Calu3 (cell line): ENCODE data around the gene AKR1E2. TPM values are rescaled to one million over a fixed set of nuclear protein-coding genes. Genes with fewer than 3 reads are reported as not detected.

Source experiments
- BruUV-seq: library from RNA; stranded (reverse); fragments of 400-500 nt; replicated peaks from 2 replicates; lab custom pipeline; 2021; lab: Mats Ljungman, UMichigan
- CTCF ChIA-PET: fragments of 300-600 bp; sonication (Branson Sonifier 250); formaldehyde crosslinking; loops from one replicate; lab custom pipeline; 2022; ENCODE audit warnings: antibody characterized with exemption; lab: Charles Lee
- DNase-seq: peaks from one replicate; pipeline ENCODE4 v3.0.0; 2022
- H3K27ac Mint-ChIP-seq: one replicate; pipeline ENCODE4 v1.8.0; 2022; ENCODE audit warnings: mixed read lengths; ENCODE audit not compliant: unreplicated experiment
- H3K27me3 Mint-ChIP-seq: one replicate; pipeline ENCODE4 v1.8.0; 2022; ENCODE audit warnings: mixed read lengths; ENCODE audit not compliant: unreplicated experiment
- H3K36me3 Mint-ChIP-seq: one replicate; pipeline ENCODE4 v1.8.0; 2022; ENCODE audit warnings: mild to moderate bottlenecking, moderate library complexity, mixed read lengths; ENCODE audit not compliant: insufficient read depth, unreplicated experiment
- H3K4me1 Mint-ChIP-seq: one replicate; pipeline ENCODE4 v1.8.0; 2022; ENCODE audit warnings: mild to moderate bottlenecking, low read depth, mixed read lengths; ENCODE audit not compliant: unreplicated experiment
- H3K4me3 Mint-ChIP-seq: one replicate; pipeline ENCODE4 v1.8.0; 2022; ENCODE audit warnings: mild to moderate bottlenecking, low read depth, moderate library complexity, mixed read lengths; ENCODE audit not compliant: unreplicated experiment
- H3K9me3 Mint-ChIP-seq: one replicate; pipeline ENCODE4 v1.8.0; 2022; ENCODE audit warnings: low read depth, mixed read lengths; ENCODE audit not compliant: unreplicated experiment
- intact Hi-C: fragments of 100-400 bp; cut with micrococcal nuclease; formaldehyde crosslinking; loops from one replicate; pipeline ENCODE4 v1.10.0; 2022; ENCODE audit not compliant: unreplicated experiment
- total RNA-seq: library from RNA; stranded (reverse); gene quantifications from 2 replicates; pipeline ENCODE4 v1.2.3, GENCODE V29; 2022
- TF ChIP-seq, protein P1 (sequence below): fragments of 200-600 bp; IDR thresholded peaks from one replicate; pipeline ENCODE4 v1.8.0; 2022; ENCODE audit warnings: antibody characterized with exemption; ENCODE audit not compliant: unreplicated experiment

Gene AKR1E2
- total RNA-seq, 1 experiment from 2014 or later: 2.8 TPM

- intact Hi-C loops: loop anchor here (10.0 kb wide), 3 partner anchors 276 to 726 kb away; partner anchors contain the start of gene AKR1C3
- no peak overlapping the region for H3K27ac Mint-ChIP-seq
- CTCF ChIA-PET: no interaction called here
- no peaks in the 10 kb centered on the region for H3K36me3 Mint-ChIP-seq
- DNase-seq: no peak
- TF ChIP-seq, protein P1, sequence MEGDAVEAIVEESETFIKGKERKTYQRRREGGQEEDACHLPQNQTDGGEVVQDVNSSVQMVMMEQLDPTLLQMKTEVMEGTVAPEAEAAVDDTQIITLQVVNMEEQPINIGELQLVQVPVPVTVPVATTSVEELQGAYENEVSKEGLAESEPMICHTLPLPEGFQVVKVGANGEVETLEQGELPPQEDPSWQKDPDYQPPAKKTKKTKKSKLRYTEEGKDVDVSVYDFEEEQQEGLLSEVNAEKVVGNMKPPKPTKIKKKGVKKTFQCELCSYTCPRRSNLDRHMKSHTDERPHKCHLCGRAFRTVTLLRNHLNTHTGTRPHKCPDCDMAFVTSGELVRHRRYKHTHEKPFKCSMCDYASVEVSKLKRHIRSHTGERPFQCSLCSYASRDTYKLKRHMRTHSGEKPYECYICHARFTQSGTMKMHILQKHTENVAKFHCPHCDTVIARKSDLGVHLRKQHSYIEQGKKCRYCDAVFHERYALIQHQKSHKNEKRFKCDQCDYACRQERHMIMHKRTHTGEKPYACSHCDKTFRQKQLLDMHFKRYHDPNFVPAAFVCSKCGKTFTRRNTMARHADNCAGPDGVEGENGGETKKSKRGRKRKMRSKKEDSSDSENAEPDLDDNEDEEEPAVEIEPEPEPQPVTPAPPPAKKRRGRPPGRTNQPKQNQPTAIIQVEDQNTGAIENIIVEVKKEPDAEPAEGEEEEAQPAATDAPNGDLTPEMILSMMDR: no peak
- no peaks in the 10 kb centered on the region for H3K27me3 Mint-ChIP-seq
- no peaks in the 10 kb centered on the region for H3K9me3 Mint-ChIP-seq
- peaks cover 10% of the 10 kb centered on the region for H3K4me1 Mint-ChIP-seq
- no TSS peak for BruUV-seq
- H3K4me3 Mint-ChIP-seq: no peak overlapping the region
Observed at GRCh38 chr10:4819067-4819466, 6.9 kb upstream of the AKR1E2 start.

DNA sequence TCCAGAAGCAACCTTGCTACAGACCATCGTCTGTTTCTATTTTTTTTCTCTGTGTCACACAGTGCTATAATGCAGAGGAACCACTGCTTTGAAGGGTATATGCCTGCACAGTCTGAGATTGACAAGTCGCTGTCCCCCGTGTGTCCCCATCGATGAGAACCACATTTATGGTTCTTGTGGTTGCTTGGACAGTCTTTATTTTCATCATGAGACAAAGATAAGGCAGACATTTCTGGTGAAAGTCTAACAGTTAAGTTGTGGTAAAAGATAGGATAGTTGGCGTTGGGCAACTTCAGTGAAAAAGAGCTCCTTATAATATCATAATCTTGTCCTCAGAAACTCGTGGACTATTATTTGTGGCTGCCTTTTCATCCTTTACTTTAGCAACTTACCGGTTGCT, 6.3 kb upstream of the AKR1E2 start:
- no peaks in the 10 kb centered on the region for H3K36me3 Mint-ChIP-seq
- H3K4me3 Mint-ChIP-seq: no peak overlapping the region
- TF ChIP-seq, protein P1: no peak
- H3K27me3 Mint-ChIP-seq: no peaks in the 10 kb centered on the region
- CTCF ChIA-PET: no interaction called here
- peaks cover 10% of the 10 kb centered on the region for H3K4me1 Mint-ChIP-seq
- BruUV-seq: no TSS peak
- H3K9me3 Mint-ChIP-seq: peaks cover under 1% of the 10 kb centered on the region
- intact Hi-C loops: loop anchor here (10.0 kb wide), 3 partner anchors 275 to 725 kb away; partner anchors contain the start of gene AKR1C3
- no peak for DNase-seq
- H3K27ac Mint-ChIP-seq: no peak overlapping the region

GRCh38 chr10:4820804-4821401, 5.1 kb upstream of the AKR1E2 start:
- H3K27me3 Mint-ChIP-seq: no peaks in the 10 kb centered on the region

DNA sequence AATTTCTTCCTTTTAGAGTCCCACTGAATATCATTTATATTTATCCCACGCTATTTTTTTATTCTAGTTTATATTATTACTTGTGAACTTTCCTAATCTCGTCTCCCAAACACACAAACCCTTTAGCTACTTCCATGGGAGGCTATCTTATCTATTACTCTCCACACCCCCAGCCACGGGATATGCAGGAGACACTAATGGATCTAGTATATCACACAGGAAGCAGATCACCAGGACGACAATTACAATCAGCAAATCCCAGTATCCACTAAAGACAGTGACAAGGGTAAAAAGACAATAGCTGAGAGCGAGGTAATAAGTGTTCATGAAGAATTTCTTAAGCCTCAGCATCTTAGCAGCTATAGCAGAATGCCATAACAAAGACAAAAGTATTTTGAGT, 3.8 kb upstream of the AKR1E2 start:
- no peak overlapping the region for H3K4me3 Mint-ChIP-seq
- no TSS peak for BruUV-seq
- H3K9me3 Mint-ChIP-seq: peaks cover 2% of the 10 kb centered on the region
- DNase-seq: no peak
- peaks cover 10% of the 10 kb centered on the region for H3K36me3 Mint-ChIP-seq
- intact Hi-C loops: no loop called here
- peaks cover 8% of the 10 kb centered on the region for H3K4me1 Mint-ChIP-seq
- H3K27me3 Mint-ChIP-seq: no peaks in the 10 kb centered on the region
- CTCF ChIA-PET: no interaction called here
- H3K27ac Mint-ChIP-seq: no peak overlapping the region
- TF ChIP-seq, protein P1: no peak

More at GRCh38 chr10:4820804-4821401, 5.1 kb upstream of the AKR1E2 start:
- H3K27ac Mint-ChIP-seq: no peak overlapping the region
- no TSS peak for BruUV-seq
- TF ChIP-seq, protein P1: no peak
- intact Hi-C loops: no loop called here
- no peaks in the 10 kb centered on the region for H3K36me3 Mint-ChIP-seq
- peaks cover 10% of the 10 kb centered on the region for H3K4me1 Mint-ChIP-seq
- no peak overlapping the region for H3K4me3 Mint-ChIP-seq
- DNase-seq: no peak
- H3K9me3 Mint-ChIP-seq: peaks cover 2% of the 10 kb centered on the region
- CTCF ChIA-PET: interaction anchor here (0.5 kb wide), 1 partner anchor 27 kb away, joined by 4 read pairs; no protein-coding TSS in a partner anchor
